Gastroesophageal sphincter (tissue), 4 donors: Measurements from ENCODE around the gene FAM13A. TPM values are rescaled to one million over a fixed set of nuclear protein-coding genes. Genes with fewer than 3 reads are reported as not detected.

Experiments
- ATAC-seq: fragments of 150-250 bp; one replicate; pipeline ENCODE4 v1.9.1; 2016; ENCODE audit warnings: mild to moderate bottlenecking, moderate library complexity
- H3K27ac ChIP-seq, 4 donors: fragments of 200-600 bp; sonication (generic) in 3 of 4; 1 replicate in 3 of 4; 2 replicates in 1 of 4; pipeline ENCODE4 v1.5.1; 2016 to 2019
- H3K27me3 ChIP-seq: fragments of 200-600 bp; sonication (generic); one replicate; pipeline ENCODE4 v1.5.1; 2019
- H3K36me3 ChIP-seq, 2 donors: fragments of 200-600 bp; sonication (generic); one replicate each; pipeline ENCODE4 v1.5.1; 2019; ENCODE audit warnings: control low read depth in 1 of 2
- H3K4me1 ChIP-seq, 3 donors: fragments of 200-600 bp; sonication (generic); 1 replicate in 2 of 3; 2 replicates in 1 of 3; pipeline ENCODE4 v1.5.1; 2016 to 2019; ENCODE audit warnings: control low read depth in 2 of 3
- H3K4me3 ChIP-seq, 2 donors: fragments of 200-600 bp; sonication (generic); one replicate each; pipeline ENCODE4 v1.5.1; 2019; ENCODE audit warnings: mild to moderate bottlenecking in 1 of 2, moderate library complexity in 1 of 2
- H3K9me3 ChIP-seq, 3 donors: fragments of 200-600 bp; sonication (generic); one replicate each; pipeline ENCODE4 v1.5.1; 2017 to 2019; ENCODE audit warnings: control low read depth in 2 of 3
- CTCF ChIP-seq, 4 experiments: fragments of 200-600 bp in 2 of 4; fragments of 450-650 bp in 2 of 4; sonication (generic) in 1 of 4; IDR thresholded peaks; one replicate each; pipeline ENCODE4 v1.5.1; 2017 to 2019; ENCODE audit warnings: antibody characterized with exemption in 4 of 4, mild to moderate bottlenecking in 2 of 4, moderate library complexity in 2 of 4
- EP300 ChIP-seq: sonication (generic); formaldehyde crosslinking; IDR thresholded peaks from one replicate; pipeline ENCODE4 v1.6.1; 2017; ENCODE audit warnings: antibody characterized with exemption, mild to moderate bottlenecking
- POLR2A ChIP-seq, 2 donors: fragments of 450-650 bp; IDR thresholded peaks; one replicate each; pipeline ENCODE4 v1.6.1; 2017; ENCODE audit warnings: antibody characterized with exemption in 2 of 2, mild to moderate bottlenecking in 2 of 2, moderate library complexity in 1 of 2
- POLR2AphosphoS5 ChIP-seq: sonication (generic); formaldehyde crosslinking; IDR thresholded peaks from one replicate; pipeline ENCODE4 v1.6.1; 2017; ENCODE audit warnings: antibody characterized with exemption
- WGBS, 2 donors: methylation state at CpG; one replicate each; pipeline ENCODE4 v1.1.5; 2018; ENCODE audit warnings: low coverage in 1 of 2; 5-methylcytosine and 5-hydroxymethylcytosine counted together
- total RNA-seq, 4 donors: library from RNA; depleted of rRNA; stranded (reverse); fragments of >200 nt; gene quantifications; one replicate each; pipeline ENCODE4 v1.1.0, GENCODE V29; 2016

The FAM13A gene
- total RNA-seq, 4 donors from 2014 or later: 22.8 to 46.9 (median 35.2) TPM

GRCh38 chr4:88819818-88820697, 236.9 kb downstream of the FAM13A start:
- peak overlapping the region; percentile 34 to 87 (median 59) for H3K27ac ChIP-seq
- WGBS, 2 donors: 38% methylated on average over 5 of the region's 5 CpGs
- no peaks in the 10 kb centered on the region for H3K36me3 ChIP-seq
- no peaks in the 10 kb centered on the region for H3K27me3 ChIP-seq
- peak overlapping the region; percentile 54 to 96 for H3K4me3 ChIP-seq
- no peaks in the 10 kb centered on the region for H3K9me3 ChIP-seq
- peaks cover 4 to 67% (median 16%) of the 10 kb centered on the region in 3 donors for H3K4me1 ChIP-seq
- TF ChIP-seq EP300 (no peak), POLR2AphosphoS5 (no peak), CTCF (IDR thresholded peaks at IDR 0.05) (no peak), POLR2A (IDR thresholded peaks at IDR 0.05) (no peak)
- ATAC-seq: no peak

DNA sequence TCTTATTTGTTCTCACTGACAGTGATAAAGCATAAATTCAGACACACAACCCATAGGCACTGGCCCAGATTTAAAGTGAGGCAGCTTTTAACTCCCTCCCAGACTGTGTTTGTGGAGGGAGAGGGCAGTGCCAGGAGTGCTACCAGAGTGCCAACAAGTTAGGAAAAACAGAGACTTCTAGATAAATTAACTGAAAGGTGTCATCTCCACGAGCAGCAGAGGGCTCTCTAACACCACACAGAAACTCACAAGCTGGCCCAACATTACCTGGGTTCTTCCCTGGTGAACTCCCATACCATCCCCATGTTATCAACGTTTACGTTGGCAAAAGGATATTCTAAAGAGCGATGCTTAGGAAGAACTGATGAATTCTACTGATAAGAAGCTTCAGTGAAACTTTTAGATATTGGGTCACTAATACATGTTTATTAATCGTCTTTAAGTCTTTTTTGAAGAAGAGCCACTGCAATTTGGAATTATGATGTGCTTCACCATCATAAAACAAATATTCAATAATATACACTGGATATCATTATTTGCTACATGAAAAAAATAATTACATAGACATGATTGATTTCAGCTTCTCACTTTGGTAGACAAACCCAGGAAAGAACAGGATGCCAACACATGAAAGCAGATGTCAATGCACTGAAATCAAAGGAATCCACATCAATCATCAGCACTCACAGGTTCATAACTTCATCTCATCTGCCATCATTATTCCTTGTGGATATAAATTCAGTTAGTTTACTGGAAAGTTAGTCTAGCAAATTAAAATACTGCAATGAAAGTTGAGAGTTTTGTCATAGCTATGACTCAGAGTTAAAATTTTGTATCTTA, 238.1 kb downstream of the FAM13A start:
- no peak for ATAC-seq
- 25 to 40% methylated on average over 5 of the region's 5 CpGs for WGBS, 2 donors

GRCh38 chr4:88817740-88818139, 239.2 kb downstream of the FAM13A start:
- Histone ChIP-seq H3K9me3 (no peaks in the 10 kb centered on the region), H3K27ac (peak overlapping the region in 1 of 4 donors; percentile 5), H3K36me3 (no peaks in the 10 kb centered on the region), H3K27me3 (no peaks in the 10 kb centered on the region), H3K4me1 (peaks cover 4 to 68% (median 16%) of the 10 kb centered on the region in 3 donors), H3K4me3 (no peak overlapping the region)
- ATAC-seq: no peak
- WGBS, 2 donors: 82 to 84% methylated on average over 2 of the region's 2 CpGs
- TF ChIP-seq CTCF (IDR thresholded peaks at IDR 0.05): no peak
- TF ChIP-seq POLR2AphosphoS5: no peak
- no peak for TF ChIP-seq EP300
- TF ChIP-seq POLR2A (IDR thresholded peaks at IDR 0.05): no peak

More for the DNA sequence above, 238.1 kb downstream of the FAM13A start:
- H3K4me3 ChIP-seq: no peak overlapping the region
- H3K9me3 ChIP-seq: no peaks in the 10 kb centered on the region
- no peak for TF ChIP-seq POLR2AphosphoS5
- no peak for TF ChIP-seq POLR2A (IDR thresholded peaks at IDR 0.05)
- TF ChIP-seq EP300: no peak
- peak in 3 of 4 experiments; percentile 44 to 78 (median 68) for TF ChIP-seq CTCF (IDR thresholded peaks at IDR 0.05)
- H3K36me3 ChIP-seq: no peaks in the 10 kb centered on the region
- peaks cover 4 to 70% (median 16%) of the 10 kb centered on the region in 3 donors for H3K4me1 ChIP-seq
- peak overlapping the region in 2 of 4 donors; percentile 14 to 84 for H3K27ac ChIP-seq
- no peaks in the 10 kb centered on the region for H3K27me3 ChIP-seq

DNA sequence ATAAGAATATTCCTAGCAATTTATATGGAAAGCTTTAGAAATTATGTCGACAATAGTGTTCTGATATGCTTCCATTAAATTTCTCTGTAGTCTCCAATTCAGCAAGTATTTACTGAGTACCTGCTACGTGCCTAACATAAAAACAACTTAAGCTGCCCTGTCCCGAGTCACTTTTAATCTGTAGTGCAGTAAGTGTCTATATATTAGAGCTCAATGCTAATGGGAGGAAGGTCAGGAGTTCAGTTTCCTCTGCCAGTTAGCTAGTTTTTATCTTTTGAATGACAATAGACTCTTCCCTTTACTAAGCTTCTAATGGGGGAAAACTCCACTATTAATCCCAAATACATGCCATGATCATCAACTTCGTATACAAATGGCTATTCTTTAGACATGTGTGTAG, 240.6 kb downstream of the FAM13A start:
- H3K4me3 ChIP-seq: no peak overlapping the region
- TF ChIP-seq EP300 (no peak), POLR2A (IDR thresholded peaks at IDR 0.05) (no peak), POLR2AphosphoS5 (no peak), CTCF (IDR thresholded peaks at IDR 0.05) (no peak)
- H3K27ac ChIP-seq: no peak overlapping the region
- H3K4me1 ChIP-seq: peaks cover 0 to 57% (median 16%) of the 10 kb centered on the region in 3 donors
- no peak for ATAC-seq
- 46 to 79% methylated on average over 4 of the region's 4 CpGs for WGBS, 2 donors
- H3K27me3 ChIP-seq: no peaks in the 10 kb centered on the region
- H3K36me3 ChIP-seq: no peaks in the 10 kb centered on the region
- H3K9me3 ChIP-seq: no peaks in the 10 kb centered on the region
